Keratinocyte (primary cell): ENCODE results near the gene SASH1. TPM values are rescaled to one million over a fixed set of nuclear protein-coding genes. Genes with fewer than 3 reads are reported as not detected.

ENCODE experiments used
- DNase-seq: peaks from one replicate; pipeline ENCODE4 v3.0.0-alpha.2; 2011; ENCODE audit warnings: low read depth, missing footprints, low spot score
- FAIRE-seq: peaks from 2 replicates; lab custom pipeline; 2011; peaks lifted over from hg19 to GRCh38; lab: Jason Lieb, UNC
- H2AFZ ChIP-seq: 2 replicates; pipeline ENCODE4 v1.6.0; 2012; ENCODE audit warnings: low read length, control low read depth, inconsistent platforms; ENCODE audit not compliant: control insufficient read depth
- H3K27ac ChIP-seq: 2 replicates; pipeline ENCODE4 v1.5.1; 2011; ENCODE audit warnings: low read length; ENCODE audit not compliant: control insufficient read depth, insufficient read depth
- H3K27me3 ChIP-seq: 3 replicates; pipeline ENCODE4 v1.6.0; 2011; ENCODE audit warnings: low read length; ENCODE audit not compliant: control insufficient read depth, insufficient read depth; ENCODE audit errors: extremely low read depth
- H3K36me3 ChIP-seq, 2 experiments: 2 replicates in 1 of 2; 3 replicates in 1 of 2; pipeline ENCODE4 v1.5.1; 2011; ENCODE audit warnings: low read length in 2 of 2, mild to moderate bottlenecking in 1 of 2; ENCODE audit not compliant: control insufficient read depth in 2 of 2, insufficient read depth in 2 of 2; ENCODE audit errors: extremely low read depth in 1 of 2
- H3K4me1 ChIP-seq: 3 replicates; pipeline ENCODE4 v1.5.1; 2011; ENCODE audit warnings: low read length; ENCODE audit not compliant: control insufficient read depth, insufficient read depth; ENCODE audit errors: extremely low read depth
- H3K4me2 ChIP-seq: 3 replicates; pipeline ENCODE4 v1.6.0; 2011; ENCODE audit warnings: low read depth, low read length; ENCODE audit not compliant: control insufficient read depth, insufficient read depth; ENCODE audit errors: extremely low read depth
- H3K4me3 ChIP-seq, 3 experiments: fragments of 200-600 bp in 1 of 3; sonication (generic) in 1 of 3; 2 replicates in 2 of 3; 3 replicates in 1 of 3; pipeline ENCODE4 v1.5.1; 2011 to 2016; ENCODE audit warnings: low read length in 3 of 3, mild to moderate bottlenecking in 3 of 3, control low read depth in 2 of 3, inconsistent platforms in 1 of 3, low read depth in 1 of 3, mixed read lengths in 1 of 3, mixed run types in 1 of 3, moderate library complexity in 1 of 3; ENCODE audit not compliant: control insufficient read depth in 2 of 3, insufficient read depth in 2 of 3; ENCODE audit errors: extremely low read depth in 1 of 3
- H3K79me2 ChIP-seq: 2 replicates; pipeline ENCODE4 v1.6.0; 2012; ENCODE audit warnings: low read length; ENCODE audit not compliant: control insufficient read depth, insufficient read depth
- H3K9ac ChIP-seq: 3 replicates; pipeline ENCODE4 v1.6.0; 2011; ENCODE audit warnings: low read length; ENCODE audit not compliant: control insufficient read depth, insufficient read depth; ENCODE audit errors: extremely low read depth
- H3K9me1 ChIP-seq: 3 replicates; pipeline ENCODE4 v1.6.0; 2011; ENCODE audit warnings: low read length; ENCODE audit not compliant: control insufficient read depth, insufficient read depth; ENCODE audit errors: extremely low read depth
- H3K9me3 ChIP-seq: 2 replicates; pipeline ENCODE4 v1.5.1; 2012; ENCODE audit warnings: low read depth, low read length; ENCODE audit not compliant: control insufficient read depth
- H4K20me1 ChIP-seq: 3 replicates; pipeline ENCODE4 v1.6.0; 2011; ENCODE audit warnings: low read length; ENCODE audit not compliant: control insufficient read depth, insufficient read depth; ENCODE audit errors: extremely low read depth
- EZH2 ChIP-seq: IDR thresholded peaks from one replicate; pipeline ENCODE4 v1.6.1; 2012; ENCODE audit warnings: inconsistent platforms, mild to moderate bottlenecking, low read length, moderate library complexity
- dilution Hi-C: fragments of 300-500 bp; cut with MboI; formaldehyde crosslinking; loops from one replicate; pipeline ENCODE4 v1.7.0; 2020; ENCODE audit warnings: low sequenced_read_pairs; ENCODE audit not compliant: extremely low pct_ligation_motif_present
- polyA plus RNA-seq, 5 experiments: library from polyadenylated mRNA; depleted of rRNA in 3 of 5; stranded (reverse) in 3 of 5; stranded (forward) in 1 of 5; unstranded in 1 of 5; fragments of >200 nt; gene quantifications; 1 replicate in 1 of 5; 2 replicates in 3 of 5; 3 replicates in 1 of 5; pipeline versions ENCODE4 v1.2.1 to v1.2.3, GENCODE V29; 2011 to 2012; ENCODE audit warnings: missing spikeins in 2 of 5, low read depth in 1 of 5, low replicate concordance in 1 of 5
- TF ChIP-seq, protein P1 (sequence below), 3 experiments: IDR thresholded peaks in 1 of 3; conservative IDR thresholded peaks in 1 of 3; optimal IDR thresholded peaks in 1 of 3; 2 replicates in 2 of 3; 3 replicates in 1 of 3; pipeline versions ENCODE3 to v1.5.1; 2011; ENCODE audit warnings: low read length in 3 of 3, mild to moderate bottlenecking in 3 of 3, moderate library complexity in 2 of 3, control low read depth in 1 of 3, inconsistent platforms in 1 of 3; ENCODE audit not compliant: insufficient read depth in 2 of 3; ENCODE audit errors: extremely low read depth in 1 of 3

The SASH1 gene
- polyA plus RNA-seq, 1 donor (not counting 4 experiments of a cell fraction or from before 2014, with no cell fraction given), result 4.4 TPM

DNA sequence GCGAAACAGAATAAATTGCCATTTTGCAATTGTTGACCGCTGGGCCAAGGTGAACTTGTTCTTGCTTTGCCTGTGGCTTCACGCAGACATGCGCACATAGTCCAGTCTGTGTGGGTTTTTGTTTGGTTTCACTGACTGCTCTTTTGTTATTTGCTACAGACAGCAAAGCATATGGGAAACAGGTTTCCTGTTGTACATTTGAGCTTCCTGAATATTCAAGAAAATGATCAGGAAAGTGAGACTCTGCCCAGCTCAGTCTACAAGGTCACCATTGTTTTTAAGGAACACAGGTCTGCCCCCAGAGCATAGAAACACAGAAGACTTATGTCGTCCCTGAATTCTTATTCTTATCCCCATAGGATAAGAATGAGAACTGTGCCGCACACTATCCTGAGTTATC is 55.6 kb downstream of the SASH1 start:
- FAIRE-seq (no peak), DNase-seq (no peak)
- Histone ChIP-seq H3K4me2 (no peak overlapping the region), H3K27ac (no peak overlapping the region), H3K9me1 (no peaks in the 10 kb centered on the region), H3K9ac (no peak overlapping the region), H3K27me3 (no peaks in the 10 kb centered on the region), H3K36me3 (peaks cover 0 to 1% of the 10 kb centered on the region in 2 experiments), H4K20me1 (no peaks in the 10 kb centered on the region), H3K9me3 (no peaks in the 10 kb centered on the region), H3K79me2 (no peaks in the 10 kb centered on the region), H2AFZ (no peak overlapping the region), H3K4me3 (no peak overlapping the region), H3K4me1 (no peaks in the 10 kb centered on the region)
- TF ChIP-seq, protein P1, sequence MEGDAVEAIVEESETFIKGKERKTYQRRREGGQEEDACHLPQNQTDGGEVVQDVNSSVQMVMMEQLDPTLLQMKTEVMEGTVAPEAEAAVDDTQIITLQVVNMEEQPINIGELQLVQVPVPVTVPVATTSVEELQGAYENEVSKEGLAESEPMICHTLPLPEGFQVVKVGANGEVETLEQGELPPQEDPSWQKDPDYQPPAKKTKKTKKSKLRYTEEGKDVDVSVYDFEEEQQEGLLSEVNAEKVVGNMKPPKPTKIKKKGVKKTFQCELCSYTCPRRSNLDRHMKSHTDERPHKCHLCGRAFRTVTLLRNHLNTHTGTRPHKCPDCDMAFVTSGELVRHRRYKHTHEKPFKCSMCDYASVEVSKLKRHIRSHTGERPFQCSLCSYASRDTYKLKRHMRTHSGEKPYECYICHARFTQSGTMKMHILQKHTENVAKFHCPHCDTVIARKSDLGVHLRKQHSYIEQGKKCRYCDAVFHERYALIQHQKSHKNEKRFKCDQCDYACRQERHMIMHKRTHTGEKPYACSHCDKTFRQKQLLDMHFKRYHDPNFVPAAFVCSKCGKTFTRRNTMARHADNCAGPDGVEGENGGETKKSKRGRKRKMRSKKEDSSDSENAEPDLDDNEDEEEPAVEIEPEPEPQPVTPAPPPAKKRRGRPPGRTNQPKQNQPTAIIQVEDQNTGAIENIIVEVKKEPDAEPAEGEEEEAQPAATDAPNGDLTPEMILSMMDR (optimal IDR thresholded peaks at IDR 0.05 in 1 of 3, IDR thresholded peaks at IDR 0.05 in 1 of 3, conservative IDR thresholded peaks at IDR 0.05 in 1 of 3; ENCODE audit: extremely low read depth in 1 of 3, insufficient read depth in 2 of 3, low read length in 3 of 3), result no peak
- no peak for TF ChIP-seq EZH2
- dilution Hi-C loops, result no loop called here

DNA sequence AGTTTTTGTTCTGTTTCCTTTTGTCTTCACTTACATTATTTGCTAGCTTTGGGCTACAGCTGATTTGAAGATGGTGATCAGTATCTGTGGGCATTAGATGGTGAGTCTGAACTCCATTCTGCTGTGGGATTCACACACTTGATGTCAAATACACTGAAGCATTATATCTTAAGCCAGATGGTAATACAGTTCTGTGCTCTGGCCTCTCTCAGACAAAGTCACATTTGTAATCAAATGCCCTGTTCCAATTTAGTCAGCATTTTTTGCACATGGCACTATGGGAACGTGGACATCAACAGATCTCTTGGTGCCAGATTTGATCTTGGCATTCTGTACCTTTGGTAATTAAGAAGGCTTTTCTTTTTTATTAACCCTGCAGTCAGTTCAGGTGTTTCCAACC is 56.0 kb downstream of the SASH1 start:
- DNase-seq (no peak), FAIRE-seq (no peak)
- TF ChIP-seq EZH2, result no peak
- TF ChIP-seq, protein P1 (optimal IDR thresholded peaks at IDR 0.05 in 1 of 3, IDR thresholded peaks at IDR 0.05 in 1 of 3, conservative IDR thresholded peaks at IDR 0.05 in 1 of 3; ENCODE audit: extremely low read depth in 1 of 3, insufficient read depth in 2 of 3, low read length in 3 of 3), result no peak
- no peaks in the 10 kb centered on the region for H3K27me3 ChIP-seq
- no peaks in the 10 kb centered on the region for H3K79me2 ChIP-seq
- no peak overlapping the region for H3K4me3 ChIP-seq
- H4K20me1 ChIP-seq, result no peaks in the 10 kb centered on the region
- no peaks in the 10 kb centered on the region for H3K9me1 ChIP-seq
- H3K9me3 ChIP-seq, result no peaks in the 10 kb centered on the region
- no peak overlapping the region for H2AFZ ChIP-seq
- H3K4me2 ChIP-seq, result no peak overlapping the region
- H3K4me1 ChIP-seq, result no peaks in the 10 kb centered on the region
- H3K36me3 ChIP-seq, result peaks cover 0 to under 1% of the 10 kb centered on the region in 2 experiments
- H3K27ac ChIP-seq, result no peak overlapping the region
- dilution Hi-C loops, result no loop called here
- H3K9ac ChIP-seq, result no peak overlapping the region
